ENCODE results near the gene CDH4. TPM values are rescaled to one million over a fixed set of nuclear protein-coding genes. Genes with fewer than 3 reads are reported as not detected.

CDH4 gene
- total RNA-seq, 1 donor from 2014 or later, result not detected

DNA sequence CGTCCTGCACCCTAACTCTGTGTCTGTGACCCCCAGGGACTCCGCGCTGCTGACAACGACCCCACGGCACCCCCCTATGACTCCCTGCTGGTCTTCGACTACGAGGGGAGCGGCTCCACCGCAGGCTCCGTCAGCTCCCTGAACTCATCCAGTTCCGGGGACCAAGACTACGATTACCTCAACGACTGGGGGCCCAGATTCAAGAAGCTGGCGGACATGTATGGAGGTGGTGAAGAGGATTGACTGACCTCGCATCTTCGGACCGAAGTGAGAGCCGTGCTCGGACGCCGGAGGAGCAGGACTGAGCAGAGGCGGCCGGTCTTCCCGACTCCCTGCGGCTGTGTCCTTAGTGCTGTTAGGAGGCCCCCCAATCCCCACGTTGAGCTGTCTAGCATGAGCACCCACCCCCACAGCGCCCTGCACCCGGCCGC is 684.7 kb downstream of the CDH4 start:
- Histone ChIP-seq H3K36me3 (no peaks in the 10 kb centered on the region), H3K9me3 (no peaks in the 10 kb centered on the region), H3K4me3 (no peak overlapping the region), H3K27ac (no peak overlapping the region), H3K27me3 (no peaks in the 10 kb centered on the region), H3K4me1 (no peaks in the 10 kb centered on the region)
- no peak for DNase-seq (ENCODE audit: low spot score in 2 of 2)
- intact Hi-C loops (cut with DNase I), result no loop called here
- TF ChIP-seq, protein P1, sequence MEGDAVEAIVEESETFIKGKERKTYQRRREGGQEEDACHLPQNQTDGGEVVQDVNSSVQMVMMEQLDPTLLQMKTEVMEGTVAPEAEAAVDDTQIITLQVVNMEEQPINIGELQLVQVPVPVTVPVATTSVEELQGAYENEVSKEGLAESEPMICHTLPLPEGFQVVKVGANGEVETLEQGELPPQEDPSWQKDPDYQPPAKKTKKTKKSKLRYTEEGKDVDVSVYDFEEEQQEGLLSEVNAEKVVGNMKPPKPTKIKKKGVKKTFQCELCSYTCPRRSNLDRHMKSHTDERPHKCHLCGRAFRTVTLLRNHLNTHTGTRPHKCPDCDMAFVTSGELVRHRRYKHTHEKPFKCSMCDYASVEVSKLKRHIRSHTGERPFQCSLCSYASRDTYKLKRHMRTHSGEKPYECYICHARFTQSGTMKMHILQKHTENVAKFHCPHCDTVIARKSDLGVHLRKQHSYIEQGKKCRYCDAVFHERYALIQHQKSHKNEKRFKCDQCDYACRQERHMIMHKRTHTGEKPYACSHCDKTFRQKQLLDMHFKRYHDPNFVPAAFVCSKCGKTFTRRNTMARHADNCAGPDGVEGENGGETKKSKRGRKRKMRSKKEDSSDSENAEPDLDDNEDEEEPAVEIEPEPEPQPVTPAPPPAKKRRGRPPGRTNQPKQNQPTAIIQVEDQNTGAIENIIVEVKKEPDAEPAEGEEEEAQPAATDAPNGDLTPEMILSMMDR (IDR thresholded peaks at IDR 0.05), result no peak

DNA sequence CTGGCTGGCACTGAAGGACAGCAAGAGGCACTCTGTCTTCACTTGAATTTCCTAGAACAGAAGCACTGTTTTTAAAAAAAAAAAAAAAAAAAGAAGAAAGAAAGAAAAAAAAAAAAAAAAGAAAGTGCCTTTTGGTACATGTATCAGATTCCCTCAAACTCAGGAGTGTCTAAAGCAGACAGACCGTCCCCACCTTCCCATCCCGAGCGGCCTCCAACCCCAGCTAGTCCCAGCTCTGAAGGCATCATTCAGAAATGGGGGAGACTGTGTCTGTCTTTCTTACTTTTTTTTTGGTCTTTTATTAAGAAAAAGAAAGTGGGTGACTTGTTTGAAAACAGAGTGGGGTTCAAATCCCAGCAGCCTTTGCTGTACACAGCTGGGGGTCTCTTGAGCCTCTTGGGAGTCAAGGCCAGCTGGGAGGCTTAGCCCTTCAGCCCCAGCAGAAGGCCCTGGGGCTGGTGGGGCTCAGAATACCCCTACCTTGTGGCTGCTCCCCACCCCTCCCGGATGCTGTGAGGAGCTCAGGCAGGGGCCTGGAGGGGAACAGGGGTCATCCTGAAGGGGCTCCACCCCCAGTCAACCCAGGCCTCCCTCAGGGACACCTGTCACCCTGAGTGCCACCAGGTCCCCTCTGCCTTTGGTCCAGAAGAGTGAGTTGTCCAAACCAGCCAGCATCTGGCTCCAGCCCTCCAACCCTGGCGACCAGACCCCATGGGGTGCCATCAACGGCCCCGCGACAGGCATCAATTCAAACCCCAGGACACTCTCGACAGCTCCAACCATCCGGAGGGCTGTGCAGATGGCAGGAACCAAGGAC is 685.3 kb downstream of the CDH4 start:
- Histone ChIP-seq H3K4me1 (no peaks in the 10 kb centered on the region), H3K9me3 (no peaks in the 10 kb centered on the region), H3K27ac (no peak overlapping the region), H3K4me3 (no peak overlapping the region), H3K36me3 (no peaks in the 10 kb centered on the region), H3K27me3 (no peaks in the 10 kb centered on the region)
- DNase-seq (ENCODE audit: low spot score in 2 of 2), result no peak
- TF ChIP-seq, protein P1 (IDR thresholded peaks at IDR 0.05), result no peak
- intact Hi-C loops (cut with DNase I), result no loop called here

DNA sequence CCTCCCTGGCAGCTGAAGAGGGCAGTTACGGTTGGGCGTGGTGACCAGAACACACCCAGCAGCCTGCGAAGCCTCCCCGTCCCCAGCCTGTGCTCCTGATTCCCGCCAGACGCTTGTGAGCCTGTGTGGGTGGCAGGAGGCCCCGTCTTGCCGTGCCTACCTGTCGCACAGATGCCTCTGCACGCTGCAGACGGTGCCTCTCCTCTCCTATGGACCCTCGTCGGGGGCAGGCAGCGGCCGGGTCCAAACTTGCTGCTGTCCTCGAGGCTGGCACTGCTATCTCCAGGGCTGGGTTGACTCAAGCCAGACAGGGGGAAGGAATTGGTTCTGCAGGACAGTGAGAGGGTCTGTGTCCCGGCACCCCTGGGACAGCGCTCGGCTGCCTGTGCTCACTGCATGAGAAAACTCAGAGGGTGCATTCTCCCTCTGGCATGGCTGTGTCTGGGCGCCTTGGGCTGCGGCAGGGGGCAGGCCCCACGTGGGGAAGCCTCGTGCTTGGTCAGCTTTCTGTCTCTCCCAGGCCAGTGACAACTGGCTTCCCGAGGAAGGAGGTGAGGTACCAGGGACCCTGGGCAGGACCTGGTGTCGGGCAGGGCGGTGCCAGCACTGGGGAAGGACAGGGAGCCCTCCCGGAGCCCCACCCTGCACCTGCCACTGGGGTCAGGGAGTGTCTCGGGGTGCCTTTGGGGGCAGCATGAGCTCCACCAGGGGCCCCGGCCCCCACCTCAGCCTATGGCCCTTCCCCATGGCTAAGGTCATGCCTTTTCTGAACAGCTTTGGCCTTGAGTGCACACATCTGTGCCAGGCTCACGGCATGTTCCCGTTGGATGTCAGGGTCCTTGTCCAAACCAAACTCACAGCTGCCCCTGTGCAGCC is 686.1 kb downstream of the CDH4 start:
- Histone ChIP-seq H3K9me3 (no peaks in the 10 kb centered on the region), H3K4me1 (no peaks in the 10 kb centered on the region), H3K4me3 (no peak overlapping the region), H3K27ac (no peak overlapping the region), H3K36me3 (no peaks in the 10 kb centered on the region), H3K27me3 (no peaks in the 10 kb centered on the region)
- intact Hi-C loops (cut with DNase I), result no loop called here
- no peak for DNase-seq (ENCODE audit: low spot score in 2 of 2)
- TF ChIP-seq, protein P1 (IDR thresholded peaks at IDR 0.05), result no peak

DNA sequence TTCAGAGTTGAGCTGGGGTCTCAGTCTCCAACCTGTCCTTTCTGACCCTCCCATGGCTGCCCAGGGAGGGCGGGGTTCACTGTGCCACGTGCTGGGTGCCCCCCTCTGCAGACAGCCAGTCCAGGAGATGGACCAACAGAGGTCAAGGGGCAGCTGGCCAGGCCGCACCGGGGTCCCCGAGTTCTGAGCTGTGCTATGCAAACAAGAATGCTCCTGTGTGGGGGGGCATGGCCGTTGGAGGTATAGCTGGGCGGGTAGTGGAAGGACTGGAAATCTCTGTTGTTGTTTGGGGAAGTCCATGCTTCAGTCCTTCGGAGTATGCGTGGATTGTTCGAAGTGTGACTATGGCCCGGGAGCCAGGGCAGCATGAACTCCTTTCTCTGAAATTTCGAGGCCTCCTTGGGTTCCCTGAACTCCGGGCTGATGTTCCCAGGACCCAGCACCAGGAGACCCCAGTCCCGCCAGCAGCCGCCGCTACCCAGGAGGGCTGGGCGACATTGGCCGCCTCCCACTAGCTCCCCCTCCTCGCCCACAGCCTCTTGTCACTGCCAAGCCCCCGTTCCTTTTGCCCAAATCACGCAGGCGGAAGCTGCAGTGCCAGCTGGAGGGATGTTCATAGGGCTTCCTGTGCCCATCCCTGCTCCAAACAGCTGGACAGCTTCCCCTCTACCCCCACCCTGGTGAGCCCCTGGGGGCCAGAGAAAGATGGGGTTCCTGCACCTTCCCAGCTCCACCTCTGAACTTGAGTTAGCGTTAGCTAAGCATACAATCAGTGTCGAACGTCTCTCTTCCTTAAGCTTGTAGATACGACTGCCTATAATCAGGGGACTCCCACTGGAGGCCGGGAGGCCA is 687.0 kb downstream of the CDH4 start:
- Histone ChIP-seq H3K27me3 (no peaks in the 10 kb centered on the region), H3K36me3 (no peaks in the 10 kb centered on the region), H3K9me3 (no peaks in the 10 kb centered on the region), H3K4me3 (no peak overlapping the region), H3K4me1 (no peaks in the 10 kb centered on the region), H3K27ac (no peak overlapping the region)
- TF ChIP-seq, protein P1 (IDR thresholded peaks at IDR 0.05), result no peak
- intact Hi-C loops (cut with DNase I), result no loop called here
- DNase-seq (ENCODE audit: low spot score in 2 of 2), result no peak

DNA sequence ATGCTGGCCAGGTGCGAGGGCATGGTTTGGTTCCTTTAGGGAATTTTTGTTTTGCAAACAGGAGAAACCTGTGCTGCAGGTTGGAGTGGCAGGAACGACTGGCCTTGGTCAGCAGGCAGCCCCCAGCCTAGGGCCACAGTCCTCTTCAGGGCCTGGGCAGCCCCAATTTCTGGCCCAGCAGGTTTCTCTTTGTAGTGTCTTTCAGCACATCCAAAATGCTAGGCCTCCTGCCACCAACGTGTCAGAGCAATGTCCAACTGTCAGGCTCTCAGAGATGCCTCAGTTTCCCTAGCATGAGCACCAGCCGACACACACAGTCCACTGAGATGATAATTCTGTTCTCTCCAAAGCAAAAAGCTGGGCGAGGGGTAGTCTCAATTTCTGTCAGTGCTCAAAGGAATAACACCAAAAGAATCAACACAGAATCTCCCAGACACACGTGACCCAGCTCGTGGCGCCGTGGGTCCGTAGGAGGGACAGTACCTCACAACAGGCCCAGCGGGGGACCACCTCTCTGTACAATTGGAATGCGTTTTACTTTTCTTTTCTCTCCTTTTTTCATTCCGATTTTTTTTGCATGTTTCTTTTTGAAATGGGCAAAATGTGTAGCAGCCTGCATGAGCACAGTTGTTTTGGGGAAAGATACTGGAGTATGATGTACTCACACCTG is 687.8 kb downstream of the CDH4 start:
- intact Hi-C loops (cut with DNase I), result no loop called here
- Histone ChIP-seq H3K36me3 (no peaks in the 10 kb centered on the region), H3K4me1 (no peaks in the 10 kb centered on the region), H3K4me3 (no peak overlapping the region), H3K27me3 (no peaks in the 10 kb centered on the region), H3K27ac (no peak overlapping the region), H3K9me3 (no peaks in the 10 kb centered on the region)
- DNase-seq (ENCODE audit: low spot score in 2 of 2), result no peak
- TF ChIP-seq, protein P1 (IDR thresholded peaks at IDR 0.05), result no peak
